ENCODE measurements around the gene ZC3H12A. TPM values are rescaled to one million over a fixed set of nuclear protein-coding genes. Genes with fewer than 3 reads are reported as not detected.

Gene ZC3H12A
- total RNA-seq, 1 experiment from 2014 or later = 9.4 TPM

GRCh38 chr1:37513795-37514349 is 39.5 kb downstream of the ZC3H12A start:
- Histone ChIP-seq H3K27me3 (ENCODE audit: control insufficient read depth, insufficient read depth, low read length) (no peaks in the 10 kb centered on the region), H3K4me1 (ENCODE audit: control insufficient read depth, insufficient read depth, low read length) (peaks cover 13% of the 10 kb centered on the region), H3K36me3 (ENCODE audit: control insufficient read depth, insufficient read depth, low read length) (peaks cover 3% of the 10 kb centered on the region), H3K4me3 (ENCODE audit: low read depth in 2 of 2, low read length in 2 of 2) (peak overlapping the region; percentile 83 to 84), H3K9me3 (ENCODE audit: control insufficient read depth, insufficient read depth, low read depth, low read length) (no peaks in the 10 kb centered on the region), H3K27ac (ENCODE audit: low read length) (0 out of 2 replicates have a peak overlapping the region, but pooled peaks have one; percentile 26)
- in situ Hi-C loops (cut with HindIII; ENCODE audit: low pct_unique_long_range_greater_than_20kb, low sequenced_read_pairs) (no loop called here), intact Hi-C loops (cut with micrococcal nuclease; ENCODE audit: unreplicated experiment) (no loop called here)
- POLR2A ChIA-PET = no interaction called here
- TF ChIP-seq REST (IDR thresholded peaks at IDR 0.05; ENCODE audit: insufficient read depth in 1 of 2, low read depth in 2 of 2, low read length in 1 of 2) (no peak), CTCF (IDR thresholded peaks at IDR 0.05) (no peak), TCF7L2 (IDR thresholded peaks at IDR 0.05; ENCODE audit: low read depth, low read length) (no peak)
- CTCF ChIA-PET = interaction anchor here (0.6 to 1.6 kb wide), 5 partner anchors 20 to 149 kb away, joined by 5 to 11 read pairs (median 7); no protein-coding TSS in a partner anchor
- ATAC-seq = peak; percentile 24
- BruUV-seq (replicated peaks) = no TSS peak
- DNase-seq (ENCODE audit: low read depth, low spot score) = no peak

GRCh38 chr1:37514350-37515184 is 40.2 kb downstream of the ZC3H12A start, which contains the start of gene MEAF6:
Gene MEAF6 (minus strand): TSS chr1:37514766. CDS start chr1:37514746, 20 bp downstream.
- peak; percentile 93 for TF ChIP-seq CTCF (IDR thresholded peaks at IDR 0.05)
- peak; percentile 70; the same call in 1 of the 2 replicates for TF ChIP-seq TCF7L2 (IDR thresholded peaks at IDR 0.05; ENCODE audit: low read depth, low read length)
- peak; percentile 86 for TF ChIP-seq POLR2AphosphoS5 (IDR thresholded peaks at IDR 0.05; ENCODE audit: low read depth, low read length)
- peak; percentile 82; the same call in 1 of the 2 replicates for TF ChIP-seq SIN3A (IDR thresholded peaks at IDR 0.05; ENCODE audit: borderline replicate concordance, insufficient read depth, low read depth, low read length)
- no peak for TF ChIP-seq REST (IDR thresholded peaks at IDR 0.05; ENCODE audit: insufficient read depth in 1 of 2, low read depth in 2 of 2, low read length in 1 of 2)
- ChIA-PET POLR2A (interaction anchor here (0.5 kb wide), 1 partner anchor 1222 kb away, joined by 3 read pairs; no protein-coding TSS in a partner anchor), CTCF (interaction anchor here (0.5 to 1.6 kb wide), 7 partner anchors 19 to 150 kb away, joined by 3 to 11 read pairs (median 7); no protein-coding TSS in a partner anchor)
- H3K27ac ChIP-seq (ENCODE audit: low read length) = peak within 1 kb of the TSS; percentile 98
- H3K36me3 ChIP-seq (ENCODE audit: control insufficient read depth, insufficient read depth, low read length) = peaks cover 3% of the 10 kb centered on the region
- H3K4me1 ChIP-seq (ENCODE audit: control insufficient read depth, insufficient read depth, low read length) = peaks cover 13% of the 10 kb centered on the region
- in situ Hi-C loops (cut with HindIII; ENCODE audit: low pct_unique_long_range_greater_than_20kb, low sequenced_read_pairs) (no loop called here), intact Hi-C loops (cut with micrococcal nuclease; ENCODE audit: unreplicated experiment) (no loop called here)
- no peaks in the 10 kb centered on the region for H3K9me3 ChIP-seq (ENCODE audit: control insufficient read depth, insufficient read depth, low read depth, low read length)
- BruUV-seq (replicated peaks) = no TSS peak
- ATAC-seq (peak; percentile 99), DNase-seq (ENCODE audit: low read depth, low spot score) (no peak)
- peak within 1 kb of the TSS; percentile 83 to 84 for H3K4me3 ChIP-seq (ENCODE audit: low read depth in 2 of 2, low read length in 2 of 2)
- H3K27me3 ChIP-seq (ENCODE audit: control insufficient read depth, insufficient read depth, low read length) = no peaks in the 10 kb centered on the region

Measured in Panc1 (cell line).